Caco-2 (cell line): Measurements from ENCODE around the gene MOCS1. TPM values are rescaled to one million over a fixed set of nuclear protein-coding genes. Genes with fewer than 3 reads are reported as not detected.

Source experiments
- BruUV-seq: library from RNA; stranded (reverse); fragments of 400-500 nt; replicated peaks from 2 replicates; lab custom pipeline; 2021; lab: Mats Ljungman, UMichigan
- CTCF ChIA-PET: fragments of 300-600 bp; sonication (Branson Sonifier 250); formaldehyde crosslinking; loops from one replicate; lab custom pipeline; 2022; ENCODE audit warnings: antibody characterized with exemption; lab: Charles Lee
- POLR2A ChIA-PET: fragments of 300-600 bp; sonication (Branson Sonifier 250); formaldehyde crosslinking; loops from one replicate; lab custom pipeline; 2022; ENCODE audit warnings: antibody characterized with exemption; lab: Charles Lee
- DNase-seq, 2 experiments: peaks; one replicate each; pipeline versions ENCODE4 v3.0.0 to v3.0.0-alpha.2; 2020 to 2022
- H3K27me3 ChIP-seq: replicated peaks from 2 replicates; pipeline ENCODE4 v1.6.0; 2011; ENCODE audit warnings: low read length; ENCODE audit not compliant: control insufficient read depth, insufficient read depth
- H3K36me3 ChIP-seq: 2 replicates; pipeline ENCODE4 v1.5.1; 2011; ENCODE audit warnings: low read length; ENCODE audit not compliant: control insufficient read depth, insufficient read depth
- H3K4me1 ChIP-seq: fragments of 250-450 bp; sonication (Bioruptor Pico); 2 replicates; pipeline ENCODE4 v1.5.1; 2020; ENCODE audit warnings: mild to moderate bottlenecking
- H3K4me3 ChIP-seq: 2 replicates; pipeline ENCODE4 v1.5.1; 2011; ENCODE audit warnings: low read depth, mild to moderate bottlenecking, control low read depth, low read length
- H3K9me3 ChIP-seq: fragments of 250-450 bp; sonication (Bioruptor Pico); 2 replicates; pipeline ENCODE4 v1.5.1; 2020; ENCODE audit warnings: mild to moderate bottlenecking, moderate library complexity
- H3K27ac Mint-ChIP-seq: one replicate; pipeline ENCODE4 v1.8.0; 2022; ENCODE audit warnings: mixed read lengths; ENCODE audit not compliant: unreplicated experiment
- H3K27me3 Mint-ChIP-seq: one replicate; pipeline ENCODE4 v1.8.0; 2022; ENCODE audit warnings: mixed read lengths; ENCODE audit not compliant: insufficient read depth, unreplicated experiment
- H3K36me3 Mint-ChIP-seq: one replicate; pipeline ENCODE4 v1.8.0; 2022; ENCODE audit warnings: mild to moderate bottlenecking, mixed read lengths; ENCODE audit not compliant: insufficient read depth, unreplicated experiment
- H3K4me1 Mint-ChIP-seq: one replicate; pipeline ENCODE4 v1.8.0; 2022; ENCODE audit warnings: low read depth, mixed read lengths; ENCODE audit not compliant: unreplicated experiment
- H3K4me3 Mint-ChIP-seq: one replicate; pipeline ENCODE4 v1.8.0; 2022; ENCODE audit warnings: mild to moderate bottlenecking, moderate library complexity, mixed read lengths; ENCODE audit not compliant: unreplicated experiment
- H3K9me3 Mint-ChIP-seq: one replicate; pipeline ENCODE4 v1.8.0; 2022; ENCODE audit warnings: mixed read lengths; ENCODE audit not compliant: unreplicated experiment
- CTCF ChIP-seq, 2 experiments: fragments of 200-600 bp in 1 of 2; IDR thresholded peaks; 1 replicate in 1 of 2; 2 replicates in 1 of 2; pipeline versions ENCODE4 v1.5.1 to v1.8.0; 2011 to 2022; ENCODE audit warnings: antibody characterized with exemption in 1 of 2, control low read depth in 1 of 2, inconsistent platforms in 1 of 2, low read depth in 1 of 2, low read length in 1 of 2, mild to moderate bottlenecking in 1 of 2, moderate library complexity in 1 of 2; ENCODE audit not compliant: insufficient read depth in 1 of 2, severe bottlenecking in 1 of 2, unreplicated experiment in 1 of 2
- intact Hi-C: fragments of 100-400 bp; cut with micrococcal nuclease; formaldehyde crosslinking; loops from one replicate; pipeline ENCODE4 v1.10.0; 2022; ENCODE audit not compliant: unreplicated experiment
- total RNA-seq: library from RNA; stranded (reverse); gene quantifications from 2 replicates; pipeline ENCODE4 v1.2.3, GENCODE V29; 2022

The MOCS1 gene
- total RNA-seq, 1 experiment from 2014 or later: 44.7 TPM

- POLR2A ChIA-PET: no interaction called here
- CTCF ChIA-PET: interaction anchor here (0.6 kb wide), 1 partner anchor 1695 kb away, joined by 3 read pairs; no protein-coding TSS in a partner anchor
- DNase-seq: no peak
- no peaks in the 10 kb centered on the region for H3K27me3 ChIP-seq
- H3K9me3 Mint-ChIP-seq: no peaks in the 10 kb centered on the region
- peaks cover 17% of the 10 kb centered on the region for H3K4me1 Mint-ChIP-seq
- no peak overlapping the region for H3K4me3 Mint-ChIP-seq
- peaks cover 10% of the 10 kb centered on the region; the same call in 1 of the 2 replicates for H3K4me1 ChIP-seq
- H3K9me3 ChIP-seq: no peaks in the 10 kb centered on the region; the same call in 1 of the 2 replicates
- intact Hi-C loops: no loop called here
- no peak for TF ChIP-seq CTCF (IDR thresholded peaks at IDR 0.05; ENCODE audit: insufficient read depth in 1 of 2, low read depth in 1 of 2, low read length in 1 of 2, severe bottlenecking in 1 of 2, unreplicated experiment in 1 of 2)
- H3K36me3 Mint-ChIP-seq: peaks cover 6% of the 10 kb centered on the region
- H3K36me3 ChIP-seq: no peaks in the 10 kb centered on the region; the same call in 1 of the 2 replicates
- H3K27ac Mint-ChIP-seq: no peak overlapping the region
- BruUV-seq: no TSS peak
- no peak overlapping the region for H3K4me3 ChIP-seq
- no peaks in the 10 kb centered on the region for H3K27me3 Mint-ChIP-seq
Observed at GRCh38 chr6:39935241-39935640, 979 bp upstream of the MOCS1 start.

GRCh38 chr6:39933669-39934130 is 562 bp downstream of the MOCS1 start:
- peaks cover 13% of the 10 kb centered on the region for H3K4me1 Mint-ChIP-seq
- no TSS peak for BruUV-seq
- Histone ChIP-seq H3K27me3 (no peaks in the 10 kb centered on the region), H3K9me3 (no peaks in the 10 kb centered on the region; the same call in 1 of the 2 replicates), H3K4me1 (peaks cover 10% of the 10 kb centered on the region; the same call in 1 of the 2 replicates), H3K4me3 (peak overlapping the region; percentile 55), H3K36me3 (peaks cover 6% of the 10 kb centered on the region)
- H3K27me3 Mint-ChIP-seq: no peaks in the 10 kb centered on the region
- no peak for TF ChIP-seq CTCF (IDR thresholded peaks at IDR 0.05; ENCODE audit: insufficient read depth in 1 of 2, low read depth in 1 of 2, low read length in 1 of 2, severe bottlenecking in 1 of 2, unreplicated experiment in 1 of 2)
- H3K9me3 Mint-ChIP-seq: peaks cover 9% of the 10 kb centered on the region
- intact Hi-C loops: loop anchor here (1.0 kb wide), 1 partner anchor 15 kb away; no protein-coding TSS in a partner anchor
- peaks cover 21% of the 10 kb centered on the region for H3K36me3 Mint-ChIP-seq
- ChIA-PET POLR2A (interaction anchor here (0.8 kb wide), 1 partner anchor 15 kb away, joined by 8 read pairs; no protein-coding TSS in a partner anchor), CTCF (no interaction called here)
- DNase-seq: no peak
- H3K4me3 Mint-ChIP-seq: peak overlapping the region; percentile 89
- H3K27ac Mint-ChIP-seq: peak overlapping the region; percentile 63

GRCh38 chr6:39932386-39932910 is 1.8 kb downstream of the MOCS1 start:
- Mint-ChIP-seq H3K27me3 (no peaks in the 10 kb centered on the region), H3K4me3 (peak overlapping the region; percentile 89), H3K27ac (peak overlapping the region; percentile 41), H3K4me1 (peaks cover 7% of the 10 kb centered on the region), H3K9me3 (peaks cover 9% of the 10 kb centered on the region), H3K36me3 (peaks cover 34% of the 10 kb centered on the region)
- no peak for DNase-seq
- peaks cover 10% of the 10 kb centered on the region; the same call in 1 of the 2 replicates for H3K4me1 ChIP-seq
- POLR2A ChIA-PET: no interaction called here
- H3K4me3 ChIP-seq: peak overlapping the region; percentile 13
- intact Hi-C loops: no loop called here
- no TSS peak for BruUV-seq
- no peaks in the 10 kb centered on the region for H3K27me3 ChIP-seq
- H3K36me3 ChIP-seq: peaks cover 6% of the 10 kb centered on the region
- no peak for TF ChIP-seq CTCF (IDR thresholded peaks at IDR 0.05; ENCODE audit: insufficient read depth in 1 of 2, low read depth in 1 of 2, low read length in 1 of 2, severe bottlenecking in 1 of 2, unreplicated experiment in 1 of 2)
- CTCF ChIA-PET: no interaction called here
- peaks cover under 1% of the 10 kb centered on the region; the same call in 1 of the 2 replicates for H3K9me3 ChIP-seq
